Spleen (tissue), 7 donors: ENCODE measurements around the gene DFFA.

Experiments used
- POLR2A ChIP-seq, 3 donors: fragments of 450-650 bp; IDR thresholded peaks; one replicate each; pipeline ENCODE4 v1.5.1; 2017; ENCODE audit warnings: antibody characterized with exemption in 3 of 3, mild to moderate bottlenecking in 1 of 3
- POLR2AphosphoS5 ChIP-seq, 3 donors: sonication (generic); formaldehyde crosslinking; IDR thresholded peaks; one replicate each; pipeline ENCODE4 v1.5.1; 2017; ENCODE audit warnings: antibody characterized with exemption in 3 of 3
- TF ChIP-seq, protein P1 (sequence below), 11 experiments: fragments of 200-600 bp in 7 of 11; fragments of 450-650 bp in 4 of 11; sonication (generic) in 4 of 11; IDR thresholded peaks in 8 of 11; conservative IDR thresholded peaks in 3 of 11; 1 replicate in 7 of 11; 2 replicates in 4 of 11; pipeline versions ENCODE4 v1.4.0 to v1.8.0; 2016 to 2021; ENCODE audit warnings: antibody characterized with exemption in 11 of 11, inconsistent platforms in 4 of 11, mild to moderate bottlenecking in 1 of 11
- donor health status: DM: no; HTN: no; CAD: no; lungs with moderate emphysema.
- donor health status: DM: no; HTN: no; CAD: no.
- donor health status: DM: no; HTN: no; CAD: no.

GRCh38 chr1:10495475-10495817, 23.1 kb upstream of the DFFA start:
- TF ChIP-seq, protein P1, sequence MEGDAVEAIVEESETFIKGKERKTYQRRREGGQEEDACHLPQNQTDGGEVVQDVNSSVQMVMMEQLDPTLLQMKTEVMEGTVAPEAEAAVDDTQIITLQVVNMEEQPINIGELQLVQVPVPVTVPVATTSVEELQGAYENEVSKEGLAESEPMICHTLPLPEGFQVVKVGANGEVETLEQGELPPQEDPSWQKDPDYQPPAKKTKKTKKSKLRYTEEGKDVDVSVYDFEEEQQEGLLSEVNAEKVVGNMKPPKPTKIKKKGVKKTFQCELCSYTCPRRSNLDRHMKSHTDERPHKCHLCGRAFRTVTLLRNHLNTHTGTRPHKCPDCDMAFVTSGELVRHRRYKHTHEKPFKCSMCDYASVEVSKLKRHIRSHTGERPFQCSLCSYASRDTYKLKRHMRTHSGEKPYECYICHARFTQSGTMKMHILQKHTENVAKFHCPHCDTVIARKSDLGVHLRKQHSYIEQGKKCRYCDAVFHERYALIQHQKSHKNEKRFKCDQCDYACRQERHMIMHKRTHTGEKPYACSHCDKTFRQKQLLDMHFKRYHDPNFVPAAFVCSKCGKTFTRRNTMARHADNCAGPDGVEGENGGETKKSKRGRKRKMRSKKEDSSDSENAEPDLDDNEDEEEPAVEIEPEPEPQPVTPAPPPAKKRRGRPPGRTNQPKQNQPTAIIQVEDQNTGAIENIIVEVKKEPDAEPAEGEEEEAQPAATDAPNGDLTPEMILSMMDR (IDR thresholded peaks at IDR 0.05 in 8 of 11, conservative IDR thresholded peaks at IDR 0.05 in 3 of 11) = no peak
- TF ChIP-seq POLR2A (IDR thresholded peaks at IDR 0.05) = no peak
- no peak for TF ChIP-seq POLR2AphosphoS5 (IDR thresholded peaks at IDR 0.05)
